Stimulated activated CD4-positive, alpha-beta T cell treated with anti-CD3 and anti-CD28 coated beads, Interleukin-4, amount 100 ng/mL, for 4 hours (primary cell): Measurements from ENCODE around the gene HOXA9.

Experiments used
- DNase-seq, 2 experiments: peaks; one replicate each; pipeline ENCODE4 v3.0.0-alpha.2; 2020

Gene HOXA9

DNA sequence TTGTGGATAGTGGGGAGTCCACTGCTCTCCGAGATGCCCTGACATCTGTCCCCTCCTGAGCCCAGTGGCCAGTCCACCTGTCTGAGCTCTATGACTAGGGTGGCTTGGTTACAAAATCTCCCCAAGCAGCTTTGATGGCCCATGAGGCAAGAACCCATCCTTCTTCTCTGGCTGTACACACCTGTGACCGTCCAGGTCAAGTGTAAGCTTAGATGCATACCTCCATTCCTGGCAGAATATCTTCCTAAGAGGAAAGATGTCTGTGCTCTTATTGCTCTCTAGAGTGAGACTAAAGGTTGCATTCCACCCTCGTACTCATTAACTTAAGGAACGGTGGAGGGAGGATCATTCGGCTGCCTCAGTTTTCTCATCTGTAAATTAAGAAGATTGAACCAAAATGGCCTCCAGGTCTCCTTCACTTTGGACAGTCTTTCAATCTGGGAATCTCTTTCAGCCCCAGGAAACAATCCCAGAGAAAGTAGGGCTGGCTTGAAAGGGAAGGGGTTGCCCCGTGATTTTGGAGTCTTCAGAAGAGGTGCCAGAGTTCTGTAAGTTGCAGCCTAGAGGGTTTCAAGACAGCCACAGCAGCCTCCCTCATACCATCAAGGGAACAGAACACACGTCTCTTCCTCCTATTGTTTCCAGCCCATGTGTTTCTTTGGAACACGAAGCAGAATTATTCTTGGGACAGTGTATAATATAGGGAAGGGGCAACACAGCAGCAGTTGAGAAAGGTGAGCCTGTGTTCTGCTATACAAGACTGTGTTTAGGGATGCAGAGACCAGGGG is 40.2 kb downstream of the HOXA9 start:
- DNase-seq: no peak

DNA sequence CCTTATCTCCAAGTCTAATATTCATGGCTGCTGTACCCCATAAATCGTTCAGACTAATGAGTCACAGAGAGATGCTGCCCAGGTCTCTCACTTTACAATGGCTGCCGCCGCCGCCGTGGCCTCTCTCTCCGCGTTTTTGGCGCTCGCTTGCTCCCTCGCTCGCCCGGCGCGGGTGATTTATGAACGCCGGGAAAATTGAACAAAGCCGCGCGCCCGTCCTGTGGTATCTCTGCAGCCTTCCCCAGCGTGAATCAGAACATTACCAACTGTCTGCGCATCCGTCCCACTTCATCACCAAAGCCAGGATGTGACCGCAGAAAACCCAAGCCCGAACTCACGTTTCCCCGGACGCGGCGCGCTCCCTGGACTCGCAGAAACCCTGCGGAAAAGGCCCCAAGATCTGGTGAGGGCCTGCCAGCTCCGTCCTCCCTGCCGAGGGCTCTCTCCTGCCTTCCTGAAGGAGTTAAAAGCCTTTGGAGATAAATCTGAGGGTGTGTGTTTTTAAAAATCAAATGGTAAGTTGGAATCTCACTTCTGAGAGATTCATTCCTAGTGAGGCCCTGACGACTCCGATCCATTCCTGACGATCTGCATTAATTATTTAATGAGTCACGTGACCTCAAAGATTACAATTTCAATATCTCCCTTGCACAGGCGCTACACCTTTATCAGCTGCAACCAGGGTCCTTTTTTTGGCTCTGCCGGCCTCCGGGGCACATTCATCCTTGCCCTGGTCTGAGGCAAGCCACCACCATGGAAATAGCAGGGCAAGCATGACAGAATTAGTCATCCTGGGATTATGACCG is 41.0 kb downstream of the HOXA9 start:
- no peak for DNase-seq

GRCh38 chr7:27123477-27124053 is 41.8 kb downstream of the HOXA9 start:
- DNase-seq: no peak

GRCh38 chr7:27123007-27123476 is 42.3 kb downstream of the HOXA9 start:
- no peak for DNase-seq

DNA sequence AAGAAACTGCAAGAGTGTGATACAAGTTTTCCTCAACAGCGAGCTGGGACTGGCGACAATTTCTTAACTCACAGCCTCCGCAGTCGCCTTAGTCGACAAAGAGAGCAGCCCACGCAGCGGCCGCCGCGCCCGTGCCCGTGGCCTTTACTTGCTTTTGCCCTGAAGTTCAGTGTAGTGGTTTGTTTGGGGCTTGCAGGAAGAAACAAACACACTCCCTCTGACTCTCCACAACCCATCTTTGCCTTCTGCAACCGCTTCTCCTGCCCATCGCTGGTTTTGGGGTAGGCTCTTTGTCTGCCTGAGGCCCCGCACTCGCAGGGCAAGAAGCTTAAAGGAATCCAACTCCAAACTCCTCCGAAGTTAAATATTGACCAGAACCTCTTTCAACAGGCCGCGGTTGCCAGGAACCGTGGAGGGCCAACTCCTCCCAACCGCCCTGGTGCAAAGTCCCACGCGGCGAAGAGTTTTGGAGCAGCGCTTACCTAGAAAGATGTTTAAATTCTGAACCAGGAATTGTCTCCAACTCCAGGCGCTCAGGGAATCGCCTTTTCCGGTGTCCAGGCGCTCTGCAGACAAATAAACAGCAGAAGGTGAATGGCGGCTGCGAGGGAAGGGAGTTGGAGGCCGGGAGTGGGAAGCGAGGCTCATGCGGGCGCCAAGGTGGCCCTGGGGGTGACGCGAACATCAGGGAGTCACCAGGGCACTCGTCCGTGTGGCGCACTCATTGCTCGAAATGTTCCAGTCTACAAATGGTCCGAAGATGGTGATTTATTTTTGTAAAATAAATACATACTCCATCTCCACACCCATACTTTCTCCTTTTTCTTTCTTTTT is 43.0 kb downstream of the HOXA9 start:
- no peak for DNase-seq

DNA sequence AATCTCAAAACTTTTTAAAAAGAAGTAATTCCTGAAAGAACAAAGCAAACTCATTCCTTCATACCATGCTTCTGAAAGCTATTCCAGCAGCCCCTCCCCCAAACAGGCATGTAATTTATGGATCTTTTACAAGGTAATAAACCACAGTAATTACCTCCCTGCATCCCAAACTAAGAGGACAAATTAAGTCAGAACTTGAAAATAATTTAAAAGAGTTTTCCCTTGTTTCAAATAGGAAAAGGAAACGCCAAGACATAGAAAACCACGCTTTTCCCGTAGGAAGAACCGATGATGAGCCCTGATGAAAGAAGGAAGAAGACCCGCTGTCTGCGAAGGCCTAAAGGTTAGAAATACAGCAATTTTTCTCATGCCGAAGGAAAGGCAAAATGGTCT is 43.7 kb downstream of the HOXA9 start:
- DNase-seq: no peak

DNA sequence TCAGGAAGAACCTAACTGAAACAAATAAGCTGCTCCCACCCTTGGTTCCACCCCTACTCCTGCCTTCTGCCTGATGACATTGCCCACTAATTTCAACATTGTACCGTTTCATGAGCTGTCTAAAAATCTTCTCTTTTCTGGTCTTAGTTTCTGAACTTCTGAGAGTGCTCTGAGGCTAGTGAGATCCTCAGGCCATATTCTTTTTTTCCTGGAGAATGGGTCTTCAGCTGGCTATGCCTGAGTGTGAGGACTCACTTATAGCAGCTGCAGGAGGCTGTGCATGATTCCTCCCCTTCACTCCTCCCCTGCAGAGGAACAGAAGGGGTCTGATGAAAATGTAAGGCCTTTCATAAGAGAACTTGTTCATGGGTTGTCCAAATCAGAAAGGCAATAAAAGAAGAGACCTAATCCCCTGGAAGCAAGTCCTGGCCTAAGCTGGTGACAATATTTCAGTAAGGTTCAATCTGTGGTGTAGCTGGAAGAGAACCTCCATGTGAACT is 45.9 kb downstream of the HOXA9 start:
- no peak for DNase-seq

DNA sequence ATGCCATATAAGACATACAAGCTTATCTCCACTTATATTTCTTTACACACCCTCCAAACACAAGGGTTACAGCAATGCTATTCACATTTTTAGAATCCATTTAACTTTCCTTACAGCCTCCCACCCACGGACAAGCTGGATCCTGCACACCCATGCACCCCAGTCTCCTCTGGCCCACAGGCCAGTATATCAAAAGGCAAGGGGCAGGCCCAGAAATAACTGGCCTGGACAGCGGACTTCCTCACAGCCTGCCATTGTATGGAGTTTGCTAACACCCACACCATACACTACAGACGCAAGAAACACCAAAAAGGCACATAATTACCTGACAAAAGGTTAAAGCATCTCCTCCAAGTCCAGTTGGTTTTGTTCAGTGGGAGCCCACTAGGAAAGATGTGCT is 46.8 kb downstream of the HOXA9 start:
- DNase-seq: no peak

- no peak for DNase-seq
Measured at GRCh38 chr7:27117887-27118491, 47.3 kb downstream of the HOXA9 start.

GRCh38 chr7:27116962-27117886 is 48.1 kb downstream of the HOXA9 start:
- no peak for DNase-seq

GRCh38 chr7:27116031-27116961 is 49.0 kb downstream of the HOXA9 start:
- DNase-seq: no peak

DNA sequence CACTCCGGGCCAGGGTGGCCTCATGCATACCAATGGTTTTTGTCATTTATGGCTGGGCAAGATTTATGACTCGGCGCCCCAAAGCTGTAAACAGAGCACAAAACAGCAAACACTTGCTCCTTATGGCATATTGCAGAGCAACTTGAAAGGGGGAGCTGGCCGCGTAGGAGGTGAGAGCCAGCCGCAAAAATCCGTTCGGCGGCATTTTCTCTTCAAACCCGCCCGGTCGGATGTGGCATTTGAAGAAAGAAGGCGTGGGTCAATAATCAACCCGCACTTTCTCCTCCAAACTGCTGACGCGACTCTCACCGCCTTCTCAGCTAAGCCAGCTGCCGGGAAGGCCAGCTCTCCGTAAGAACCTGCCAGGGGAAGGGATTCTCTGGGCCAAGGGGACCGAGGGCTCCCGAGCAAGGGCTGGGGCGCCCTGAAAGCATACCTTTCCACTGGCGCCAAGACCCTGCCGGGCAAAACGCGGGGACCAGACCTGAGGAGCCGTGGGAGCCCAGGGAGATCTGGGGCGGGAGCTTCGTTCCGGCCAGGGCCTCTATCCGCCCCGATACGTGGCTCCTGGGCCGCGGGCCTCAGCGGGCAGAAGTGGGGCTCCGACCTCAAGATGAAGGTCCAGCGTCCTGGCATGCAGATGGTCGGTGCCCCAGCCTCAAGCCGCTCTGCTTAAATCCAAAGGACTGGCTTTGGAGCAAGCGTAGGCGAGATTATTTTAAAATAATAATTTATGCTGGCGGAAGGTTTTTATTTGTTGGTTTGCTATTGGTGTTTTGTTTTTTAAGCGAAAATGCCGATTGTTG is 49.9 kb downstream of the HOXA9 start:
- no peak for DNase-seq

DNA sequence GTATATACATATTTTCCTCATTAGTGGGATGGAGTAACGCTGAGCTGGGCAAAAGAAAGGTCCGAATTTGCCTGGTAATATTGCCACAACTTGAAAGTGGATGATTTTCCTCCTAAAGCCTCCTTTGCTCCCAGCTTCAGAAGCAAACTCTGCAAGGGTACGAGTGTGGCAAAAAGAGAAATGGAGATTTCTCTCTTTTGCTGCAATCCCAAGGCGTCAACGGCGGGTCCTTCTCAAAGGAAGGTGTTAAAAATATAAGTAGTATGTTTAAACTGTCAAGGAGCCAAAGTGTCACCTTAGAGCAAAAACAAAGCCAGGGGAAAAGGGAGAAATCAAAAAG is 50.5 kb downstream of the HOXA9 start:
- DNase-seq: no peak

DNA sequence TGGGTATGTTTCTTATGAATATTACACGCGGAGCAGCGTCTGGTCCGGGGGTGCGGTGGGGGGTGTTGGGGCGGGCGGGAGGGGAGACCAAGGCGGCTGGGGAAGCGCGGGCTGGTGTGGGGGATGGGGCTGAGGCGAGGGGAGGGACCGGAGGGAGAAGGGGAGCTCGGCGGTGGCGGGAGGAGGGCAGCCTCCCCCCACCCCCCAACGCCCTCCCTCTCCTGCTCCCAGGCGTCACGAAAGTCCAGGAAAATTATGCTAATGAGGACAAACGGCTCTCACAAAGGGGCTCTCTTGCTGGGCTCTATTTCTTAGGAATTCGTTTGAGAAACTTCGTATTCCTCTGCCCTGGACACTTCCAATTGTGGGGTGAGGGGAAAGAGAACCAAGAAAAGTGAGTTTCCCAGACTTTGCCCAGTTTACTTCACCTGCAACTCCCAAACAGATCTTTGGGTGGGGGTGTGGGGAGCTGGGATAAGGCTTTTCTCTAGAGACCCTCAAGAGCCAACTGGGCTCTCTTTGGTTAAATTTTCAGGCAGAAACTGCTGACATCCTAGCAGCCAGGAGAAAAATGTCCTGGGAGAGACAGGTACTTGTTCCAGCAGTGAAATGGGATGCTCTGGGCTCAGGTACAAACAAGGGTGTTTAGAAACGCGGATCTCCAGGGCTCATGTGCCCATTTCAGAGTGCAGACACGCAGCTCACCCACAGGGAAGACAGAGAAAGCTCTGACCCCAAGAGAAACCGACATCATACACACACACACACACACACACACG is 51.2 kb downstream of the HOXA9 start:
- no peak for DNase-seq

DNA sequence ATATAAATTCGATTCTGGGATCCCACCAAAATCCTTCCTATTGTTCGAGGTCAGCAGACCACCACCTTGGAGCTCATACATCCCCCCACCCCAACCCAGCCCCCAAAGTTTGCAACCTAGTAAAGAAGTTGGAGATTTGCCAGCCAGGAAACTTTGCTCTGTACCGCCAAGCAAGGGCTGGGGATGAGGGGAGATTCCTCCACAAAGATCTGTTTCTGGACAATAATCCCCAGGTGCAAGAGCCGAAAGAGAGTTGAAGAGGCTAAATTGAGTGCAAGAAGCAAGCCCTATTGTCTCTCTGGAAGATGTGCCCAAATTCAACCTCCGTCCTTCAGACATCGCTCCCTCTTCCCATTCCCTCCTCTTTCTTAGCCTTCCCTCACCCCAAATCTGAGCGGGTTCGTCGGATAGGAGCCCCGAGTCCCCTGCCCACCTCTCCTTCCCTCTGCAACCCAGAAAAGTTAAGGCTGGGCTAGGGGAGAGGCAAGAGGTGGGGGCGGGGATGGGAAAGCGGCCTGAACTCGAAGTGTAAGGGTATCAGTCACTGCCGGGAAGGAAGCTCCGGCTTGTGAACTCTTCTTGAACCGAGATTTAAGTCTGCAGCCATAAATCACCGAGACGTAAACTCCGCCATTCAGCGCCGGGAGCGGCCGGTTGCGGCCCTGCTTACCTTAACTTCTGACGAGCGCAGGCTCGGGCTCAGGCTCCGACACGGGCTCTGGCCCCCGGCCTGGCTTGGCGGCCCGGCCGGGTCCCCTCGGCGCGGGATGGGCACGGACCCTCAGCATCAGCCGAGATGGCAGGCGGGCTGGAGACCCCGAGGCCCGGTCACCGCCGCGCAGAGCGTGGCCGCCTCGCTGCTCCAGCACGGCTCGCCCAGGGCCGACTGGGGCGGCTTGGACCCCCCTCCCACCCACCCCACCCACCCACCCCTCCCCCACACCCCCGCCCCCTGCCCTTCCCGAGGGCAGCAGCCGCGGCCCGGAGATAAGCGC is 52.1 kb downstream of the HOXA9 start:
- DNase-seq: no peak
